Adrenal gland (tissue), 5 donors: ENCODE results near the gene ETV3L.

Experiments used
- POLR2A ChIP-seq, 2 donors: fragments of 450-650 bp; IDR thresholded peaks; one replicate each; pipeline ENCODE4 v1.6.1; 2017; ENCODE audit warnings: antibody characterized with exemption in 2 of 2, mild to moderate bottlenecking in 2 of 2, moderate library complexity in 1 of 2
- TF ChIP-seq, protein P1 (sequence below), 6 experiments: fragments of 450-650 bp in 4 of 6; fragments of 200-600 bp in 2 of 6; sonication (generic) in 1 of 6; IDR thresholded peaks; 1 replicate in 5 of 6; 2 replicates in 1 of 6; pipeline versions ENCODE4 v1.5.1 to v1.8.0; 2016 to 2021; ENCODE audit warnings: antibody characterized with exemption in 6 of 6, mild to moderate bottlenecking in 2 of 6, moderate library complexity in 1 of 6
- donor health status: DM: no; HTN: no; CAD: no.

DNA sequence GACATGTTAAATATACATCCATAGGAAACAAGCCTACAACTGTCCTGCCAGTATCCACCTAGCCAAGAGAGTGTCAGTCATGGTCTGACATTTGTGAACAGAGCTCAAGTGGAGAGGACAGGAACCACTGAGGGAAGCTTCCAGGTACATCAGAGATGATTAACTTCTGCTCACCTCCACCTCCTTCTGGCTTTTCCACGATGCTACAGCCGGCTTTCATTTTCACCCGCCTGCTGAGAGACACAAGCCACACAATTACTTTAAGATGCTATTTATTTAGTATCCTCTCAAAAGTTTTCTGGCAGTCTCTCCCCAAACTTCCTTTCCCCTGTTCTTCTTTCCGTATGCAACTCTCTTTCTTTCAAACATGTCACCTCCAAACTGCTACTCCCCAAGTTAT lies 36.5 kb upstream of the ETV3L start:
- TF ChIP-seq, protein P1, sequence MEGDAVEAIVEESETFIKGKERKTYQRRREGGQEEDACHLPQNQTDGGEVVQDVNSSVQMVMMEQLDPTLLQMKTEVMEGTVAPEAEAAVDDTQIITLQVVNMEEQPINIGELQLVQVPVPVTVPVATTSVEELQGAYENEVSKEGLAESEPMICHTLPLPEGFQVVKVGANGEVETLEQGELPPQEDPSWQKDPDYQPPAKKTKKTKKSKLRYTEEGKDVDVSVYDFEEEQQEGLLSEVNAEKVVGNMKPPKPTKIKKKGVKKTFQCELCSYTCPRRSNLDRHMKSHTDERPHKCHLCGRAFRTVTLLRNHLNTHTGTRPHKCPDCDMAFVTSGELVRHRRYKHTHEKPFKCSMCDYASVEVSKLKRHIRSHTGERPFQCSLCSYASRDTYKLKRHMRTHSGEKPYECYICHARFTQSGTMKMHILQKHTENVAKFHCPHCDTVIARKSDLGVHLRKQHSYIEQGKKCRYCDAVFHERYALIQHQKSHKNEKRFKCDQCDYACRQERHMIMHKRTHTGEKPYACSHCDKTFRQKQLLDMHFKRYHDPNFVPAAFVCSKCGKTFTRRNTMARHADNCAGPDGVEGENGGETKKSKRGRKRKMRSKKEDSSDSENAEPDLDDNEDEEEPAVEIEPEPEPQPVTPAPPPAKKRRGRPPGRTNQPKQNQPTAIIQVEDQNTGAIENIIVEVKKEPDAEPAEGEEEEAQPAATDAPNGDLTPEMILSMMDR (IDR thresholded peaks at IDR 0.05) = no peak
- TF ChIP-seq POLR2A (IDR thresholded peaks at IDR 0.05) = no peak
